ENCODE results near the gene CASKIN1. TPM values are rescaled to one million over a fixed set of nuclear protein-coding genes. Genes with fewer than 3 reads are reported as not detected.
"Not testable (repeated sequence)": the region's sequence is repeated elsewhere in the genome, so short reads cannot be mapped to it uniquely, and the experiment has no call there.

CASKIN1 gene
- total RNA-seq, 2 donors from 2014 or later = 0.11 to 0.15 TPM

DNA sequence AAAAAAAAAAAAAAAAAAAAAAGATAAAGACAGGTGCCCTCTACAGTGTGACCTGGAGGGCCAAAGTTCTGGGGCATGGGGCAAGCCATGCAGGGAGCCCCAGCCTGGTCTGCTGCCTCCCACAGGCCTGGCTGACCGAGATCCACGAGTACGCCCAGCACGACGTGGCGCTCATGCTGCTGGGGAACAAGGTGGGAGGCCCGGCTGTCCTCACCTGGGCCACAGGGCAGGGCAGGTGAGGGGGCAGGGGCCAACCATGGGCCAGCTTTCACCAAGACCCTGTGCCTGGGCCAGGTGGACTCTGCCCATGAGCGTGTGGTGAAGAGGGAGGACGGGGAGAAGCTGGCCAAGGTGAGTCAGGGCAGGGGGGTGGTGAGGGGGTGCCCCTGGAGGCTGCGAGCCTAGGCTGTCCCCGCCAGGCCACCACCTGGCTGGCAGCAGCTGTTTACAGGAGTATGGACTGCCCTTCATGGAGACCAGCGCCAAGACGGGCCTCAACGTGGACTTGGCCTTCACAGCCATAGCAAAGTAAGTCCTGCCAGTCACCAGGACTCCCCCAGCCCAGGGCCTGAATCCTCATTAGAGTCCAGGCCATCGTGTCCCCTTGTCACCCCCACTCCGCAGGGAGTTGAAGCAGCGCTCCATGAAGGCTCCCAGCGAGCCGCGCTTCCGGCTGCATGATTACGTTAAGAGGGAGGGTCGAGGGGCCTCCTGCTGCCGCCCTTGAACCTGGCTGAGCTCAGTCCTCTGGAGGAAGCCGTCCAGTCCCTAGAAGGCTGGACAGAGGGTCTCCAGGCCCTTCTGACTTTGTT, 43.5 kb downstream of the CASKIN1 start:
- ATAC-seq (peak; percentile 18), DNase-seq (peak in 1 of 2 donors; percentile 53)
- intact Hi-C loops (cut with DNase I, micrococcal nuclease) = no loop called here

DNA sequence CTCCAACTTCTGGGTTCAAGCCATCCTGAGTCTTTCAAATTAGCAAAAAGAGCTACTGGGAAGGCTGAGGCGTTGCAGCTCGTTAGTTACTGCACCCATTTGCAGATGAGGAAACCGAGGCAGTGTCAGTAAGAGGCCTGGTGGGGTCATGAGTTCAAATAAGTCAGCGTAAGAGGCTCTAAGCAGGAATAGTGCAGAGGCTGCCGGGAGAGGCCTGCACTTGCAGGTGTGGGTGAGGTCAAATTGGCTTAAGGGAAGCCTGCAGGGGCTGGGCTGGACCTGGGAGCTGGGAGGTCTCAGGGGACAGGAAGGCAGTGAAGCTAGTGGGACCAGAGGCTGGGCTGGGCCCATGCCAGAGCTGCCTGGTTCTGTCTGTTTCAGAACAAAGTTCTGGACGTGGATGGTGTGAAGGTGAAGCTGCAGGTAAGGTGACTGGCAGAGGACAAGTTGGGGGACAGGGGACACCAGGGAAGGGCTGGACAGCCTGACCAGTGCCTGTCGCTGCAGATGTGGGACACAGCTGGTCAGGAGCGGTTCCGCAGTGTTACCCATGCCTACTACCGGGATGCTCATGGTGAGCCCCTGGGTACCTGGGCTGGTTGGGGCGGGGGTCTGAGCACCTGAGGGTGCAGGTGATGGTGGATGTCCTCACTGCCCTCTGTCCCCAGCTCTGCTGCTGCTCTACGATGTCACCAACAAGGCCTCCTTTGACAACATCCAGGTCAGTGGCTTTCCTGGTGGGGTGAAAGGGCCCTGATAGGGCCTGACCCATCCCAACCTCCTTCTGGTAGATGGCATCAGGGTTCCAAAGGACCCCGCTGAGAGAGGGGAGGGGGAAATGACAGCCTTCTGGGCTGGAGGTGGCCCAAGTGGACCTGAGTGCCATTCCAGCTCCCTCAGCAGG, 45.0 kb downstream of the CASKIN1 start:
- intact Hi-C loops (cut with DNase I, micrococcal nuclease) = no loop called here
- DNase-seq (peak in 1 of 2 donors; percentile 29), ATAC-seq (no peak)

DNA sequence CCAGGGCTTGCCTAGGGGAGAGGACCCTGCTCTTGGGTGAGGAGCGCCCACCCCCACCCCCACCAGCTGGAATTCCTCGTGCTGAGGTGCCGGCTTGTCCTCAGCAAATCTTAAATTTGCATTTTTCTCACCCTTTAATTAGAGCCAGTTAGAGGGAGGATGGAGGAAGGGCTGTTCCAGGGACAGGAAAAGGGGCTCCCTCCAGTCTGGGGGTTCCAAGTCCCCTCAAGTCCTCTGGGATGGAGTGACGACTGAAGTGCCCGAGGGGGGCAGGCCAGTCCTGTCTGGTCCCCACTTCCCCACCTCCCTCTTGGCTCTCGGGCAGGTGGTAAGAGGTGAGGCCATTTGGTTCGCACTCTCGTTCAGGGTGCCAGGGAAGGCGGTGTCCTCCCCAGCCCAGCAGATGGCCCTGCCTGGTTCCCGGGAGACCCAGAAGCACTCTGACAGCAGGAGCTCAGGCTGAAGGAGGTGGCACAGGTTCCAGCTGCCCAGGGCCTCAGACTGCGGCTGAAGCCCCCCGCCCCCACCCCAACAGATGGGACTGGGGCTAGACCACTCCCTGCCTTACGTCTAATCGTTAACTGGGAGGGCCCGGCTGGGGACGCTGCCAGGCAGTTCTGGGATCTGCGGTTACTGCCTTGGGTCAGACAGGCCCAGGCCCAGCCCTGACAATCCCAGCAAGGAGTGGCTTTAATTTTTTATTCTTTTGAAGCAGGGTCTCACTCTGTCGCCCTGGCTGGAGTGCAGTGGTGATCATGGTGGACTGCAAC, 45.8 kb downstream of the CASKIN1 start:
- DNase-seq = peak; percentile 60 to 67
- intact Hi-C loops (cut with DNase I, micrococcal nuclease) = no loop called here
- no peak for ATAC-seq

DNA sequence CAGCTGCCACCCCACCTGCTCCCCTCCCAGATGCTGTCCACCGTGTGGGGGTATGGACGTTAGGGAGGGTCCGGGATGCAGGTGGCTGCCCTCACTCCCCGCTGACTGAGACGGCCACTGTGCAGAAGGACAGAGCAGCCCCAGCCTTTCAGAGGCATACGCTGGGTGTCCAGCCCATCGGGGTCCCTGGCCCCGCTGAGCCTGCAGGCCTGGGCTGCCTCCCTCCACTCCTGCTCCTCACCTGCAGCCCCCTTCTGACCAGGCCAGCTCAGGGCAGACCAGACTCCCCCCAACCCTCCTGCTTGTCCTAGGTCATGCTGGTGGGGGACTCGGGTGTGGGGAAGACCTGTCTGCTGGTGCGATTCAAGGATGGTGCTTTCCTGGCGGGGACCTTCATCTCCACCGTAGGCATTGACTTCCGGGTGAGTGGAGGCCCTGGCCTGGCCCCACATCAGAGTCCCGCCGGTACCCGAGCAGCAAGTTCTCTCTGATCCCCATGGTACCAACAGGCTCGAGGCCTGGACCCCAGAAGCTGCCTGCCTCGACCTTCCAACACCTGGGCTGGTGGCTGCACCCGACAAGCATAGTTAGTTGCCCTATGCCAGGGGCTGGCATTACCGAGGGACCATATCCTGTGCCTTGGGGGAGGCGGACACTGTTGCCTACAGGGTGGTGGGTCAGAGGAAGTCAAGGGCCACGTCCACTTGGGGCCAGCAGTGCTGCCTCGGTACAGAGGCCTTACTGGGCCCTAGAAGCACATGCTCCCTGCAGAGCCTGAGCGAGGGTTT, 46.6 kb downstream of the CASKIN1 start:
- DNase-seq (peak in 1 of 2 donors; percentile 24), ATAC-seq (no peak)
- intact Hi-C loops (cut with DNase I, micrococcal nuclease) = loop anchor here in 1 of 2 donors (10.0 kb wide), 1 partner anchor 145 kb away; the partner anchor contains the start of gene ZNF598

DNA sequence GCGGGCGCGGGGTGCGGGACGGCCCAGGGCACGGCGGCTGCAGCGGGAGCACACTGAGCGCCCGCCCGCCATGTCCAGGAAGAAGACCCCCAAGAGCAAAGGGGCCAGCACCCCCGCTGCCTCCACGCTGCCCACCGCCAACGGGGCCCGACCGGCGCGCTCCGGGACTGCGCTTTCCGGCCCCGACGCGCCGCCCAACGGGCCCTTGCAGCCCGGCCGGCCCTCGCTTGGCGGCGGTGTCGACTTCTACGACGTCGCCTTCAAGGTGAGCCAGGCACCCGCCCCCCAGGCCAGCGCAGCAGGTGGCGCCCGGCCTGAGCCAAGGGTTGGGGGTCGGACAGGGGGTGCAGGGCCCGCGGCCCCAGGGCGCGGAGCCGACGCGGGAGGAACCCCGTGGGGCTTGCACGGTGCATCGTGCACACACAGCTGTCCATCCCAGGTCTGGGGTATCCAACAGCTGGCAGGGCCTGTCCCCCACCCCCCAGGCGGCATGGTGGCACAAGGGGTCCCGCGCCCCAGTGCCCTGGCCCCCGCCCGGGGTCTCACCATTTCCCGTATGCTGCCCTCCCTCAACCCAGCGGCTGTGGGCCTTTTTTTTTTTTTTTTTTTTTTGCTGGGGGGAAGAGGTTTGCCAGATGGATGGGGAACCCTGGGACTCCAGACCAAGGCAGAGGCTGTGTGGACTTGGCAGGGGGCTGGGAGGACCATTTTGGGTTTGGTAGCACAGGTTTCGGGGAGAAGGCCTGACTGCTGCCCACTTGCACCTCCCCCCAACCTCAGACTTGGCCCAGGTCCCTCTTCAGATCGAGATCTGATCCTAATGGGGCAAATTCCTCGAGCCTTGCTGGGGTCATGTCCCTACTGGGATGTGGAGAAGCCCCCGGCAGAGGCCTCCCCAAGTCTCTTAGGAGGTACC, 47.4 kb downstream of the CASKIN1 start:
- intact Hi-C loops (cut with DNase I, micrococcal nuclease) = loop anchor here in 1 of 2 donors (10.0 kb wide), 1 partner anchor 144 kb away; the partner anchor contains the start of gene ZNF598
- ATAC-seq (no peak), DNase-seq (peak in 1 of 2 donors; percentile 65)

DNA sequence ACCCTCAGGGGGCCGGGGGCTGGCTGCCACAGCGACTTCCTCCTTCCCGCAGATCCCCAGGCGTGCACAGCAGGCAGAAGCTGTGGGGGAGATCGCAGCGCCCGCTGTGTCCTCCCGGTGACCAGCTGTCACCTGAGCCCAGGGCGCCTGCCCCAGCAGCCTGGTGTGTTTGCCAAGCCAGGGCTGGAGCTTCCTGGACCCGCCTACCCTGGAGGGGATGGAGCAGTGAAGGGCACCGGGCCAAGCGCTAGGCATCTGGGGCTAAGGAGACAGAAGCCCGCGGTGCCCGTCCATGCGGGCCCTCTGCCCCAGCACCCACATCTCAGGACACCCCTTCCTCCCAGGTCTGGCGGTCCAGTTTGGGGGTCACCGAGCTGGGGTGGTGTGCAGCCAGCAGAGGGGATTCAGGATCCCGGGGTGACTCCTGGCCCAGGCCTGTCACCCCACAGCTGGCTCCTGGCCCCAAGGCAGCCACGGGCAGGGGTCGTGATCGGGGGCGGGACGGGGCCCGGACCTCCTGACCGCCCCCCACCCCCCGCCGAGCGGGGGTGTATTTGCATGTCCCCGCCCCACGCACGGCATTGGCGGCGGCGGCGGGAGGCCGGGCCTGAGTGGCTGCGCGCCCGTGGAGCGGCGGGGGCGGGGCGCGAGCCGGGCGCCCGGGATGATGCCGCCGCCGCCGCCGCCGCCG, 48.3 kb downstream of the CASKIN1 start, which contains the start of gene RAB26:
RAB26 (plus strand) TSS at position 645 of the 691 bp plus-strand sequence. CDS start 159 bp downstream, outside the sequence.
- peak; percentile 80 for ATAC-seq
- DNase-seq = peak; percentile 92 to 93
- intact Hi-C loops (cut with DNase I, micrococcal nuclease) = loop anchor here in 1 of 2 donors (10.0 kb wide), 1 partner anchor 143 kb away; the partner anchor contains the start of gene ZNF598

DNA sequence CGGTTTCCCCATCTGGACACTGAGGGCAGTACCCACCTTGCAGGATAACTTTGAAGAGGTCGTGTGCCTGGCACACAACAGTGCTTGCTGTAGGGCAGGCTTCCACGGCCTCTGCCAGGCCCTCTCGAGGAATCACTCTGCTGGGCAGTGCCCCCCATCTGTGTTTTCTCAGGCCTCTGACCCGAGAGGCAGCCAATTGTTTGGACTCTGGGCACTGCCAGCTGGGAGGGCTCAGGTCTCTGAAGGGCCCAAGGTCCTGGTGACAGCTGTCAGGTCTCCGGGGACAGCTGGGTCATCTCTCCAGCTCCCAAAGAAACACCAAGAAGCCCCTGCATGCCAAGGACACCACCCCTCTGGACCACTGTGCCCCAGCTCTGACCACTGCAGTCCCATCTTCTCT, 49.0 kb downstream of the CASKIN1 start:
- DNase-seq = no peak
- no peak for ATAC-seq
- intact Hi-C loops (cut with DNase I, micrococcal nuclease) = loop anchor here in 1 of 2 donors (10.0 kb wide), 1 partner anchor 143 kb away; the partner anchor contains the start of gene ZNF598

DNA sequence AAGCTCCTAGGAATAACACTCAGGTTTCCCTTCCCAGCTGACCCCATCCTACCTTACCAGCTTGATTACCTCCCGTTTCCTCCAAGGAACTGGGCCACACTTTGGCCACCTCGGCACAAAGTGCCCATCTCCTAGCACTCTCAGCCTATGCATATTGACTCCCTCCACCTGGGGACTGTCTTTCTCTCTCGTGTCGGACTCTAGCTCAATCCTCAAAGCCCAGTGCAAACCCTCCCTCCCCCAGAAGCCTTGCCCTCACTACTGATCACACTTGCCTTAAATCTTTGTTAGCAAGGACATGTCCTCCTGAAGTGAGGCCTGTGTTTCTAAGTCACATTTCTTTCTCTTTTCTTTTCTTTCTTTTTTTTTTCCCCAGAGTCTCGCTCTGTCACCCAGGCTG, 50.6 kb downstream of the CASKIN1 start:
- DNase-seq (no peak), ATAC-seq (no peak)
- intact Hi-C loops (cut with DNase I, micrococcal nuclease) = loop anchor here in 1 of 2 donors (10.0 kb wide), 1 partner anchor 141 kb away; the partner anchor contains the start of gene ZNF598

DNA sequence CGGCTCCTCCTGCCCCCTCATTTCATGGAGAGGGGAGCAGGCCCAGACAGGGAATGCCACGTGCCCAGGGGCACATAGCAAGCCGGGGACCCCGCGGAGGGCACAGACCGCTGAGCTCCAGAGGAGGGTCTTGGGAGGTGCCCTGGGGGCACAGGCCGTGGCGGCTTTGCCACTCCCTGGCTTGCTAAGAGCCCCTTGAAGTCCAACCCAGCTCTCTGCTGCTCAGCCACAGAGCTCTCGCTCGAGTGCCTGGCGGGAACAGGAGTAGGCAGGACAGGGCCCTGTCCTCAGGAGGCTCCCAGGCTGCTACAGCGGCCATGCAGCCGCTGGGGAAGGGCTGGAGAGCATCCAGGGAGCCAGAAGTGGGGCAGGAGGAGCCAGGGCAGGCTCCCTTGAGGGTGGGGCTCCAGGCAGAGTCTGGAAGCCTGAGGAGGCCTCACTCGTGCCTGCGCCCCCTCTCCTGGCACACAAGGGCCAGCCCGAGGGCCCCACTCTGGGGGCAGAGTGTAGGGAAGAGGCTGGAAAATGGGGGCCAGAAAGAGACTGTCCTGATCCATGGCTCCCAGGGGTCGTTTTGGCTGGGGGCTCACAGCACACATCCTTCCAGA, 52.4 kb downstream of the CASKIN1 start:
- intact Hi-C loops (cut with DNase I, micrococcal nuclease) = loop anchor here (5.0 to 10.0 kb wide), 2 partner anchors 117 to 139 kb away; partner anchors contain the start of genes NHERF2 (in 1 of the 2) and ZNF598 (in 1 of the 2)
- no peak for DNase-seq
- ATAC-seq = no peak

DNA sequence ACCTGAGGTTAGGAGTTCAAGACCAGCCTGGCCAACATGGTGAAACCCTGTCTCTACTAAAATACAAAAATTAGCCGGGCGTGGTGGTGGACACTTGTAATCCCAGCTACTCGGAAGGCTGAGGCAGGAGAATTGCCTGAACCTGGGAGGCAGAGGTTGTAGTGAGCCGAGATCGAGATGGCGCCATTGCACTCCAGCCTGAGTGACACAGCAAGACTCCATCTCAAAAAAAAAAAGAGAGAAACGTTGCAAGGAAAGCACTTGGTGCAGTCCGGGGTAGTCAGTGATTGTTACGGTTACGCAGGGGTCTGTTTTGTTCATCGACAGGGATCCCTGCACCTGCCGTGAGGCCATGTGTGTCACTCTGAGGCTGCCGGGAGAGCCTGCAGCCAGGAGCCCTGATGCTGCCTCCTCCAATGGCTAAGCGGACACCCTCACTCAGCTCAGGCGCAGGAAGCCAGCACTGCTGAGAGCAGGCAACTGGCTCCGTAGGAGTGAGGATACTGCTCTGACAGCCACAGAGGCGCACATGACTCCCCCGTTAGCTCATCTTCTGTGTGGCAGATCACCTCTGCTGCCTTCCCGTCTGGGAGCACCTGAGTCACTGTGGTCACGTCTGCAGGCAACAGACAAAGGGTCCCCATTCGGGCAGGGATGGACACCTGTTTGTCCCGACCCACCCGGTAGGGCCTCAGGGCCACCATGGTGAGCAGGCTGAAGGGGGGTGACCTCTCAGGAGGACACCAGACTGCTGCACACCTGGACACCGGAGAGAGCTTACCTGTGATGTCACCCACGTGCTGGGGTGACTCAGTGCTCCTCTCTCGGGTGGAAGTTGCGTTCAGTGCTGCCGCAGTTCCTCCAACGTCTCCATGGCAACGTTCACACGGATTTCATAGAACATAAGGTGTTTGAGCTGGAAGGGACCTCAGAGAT, 53.2 kb downstream of the CASKIN1 start:
- ATAC-seq = no peak
- DNase-seq = no peak
- intact Hi-C loops (cut with DNase I, micrococcal nuclease) = loop anchor here (5.0 to 10.0 kb wide), 2 partner anchors 116 to 138 kb away; partner anchors contain the start of genes NHERF2 (in 1 of the 2) and ZNF598 (in 1 of the 2)

DNA sequence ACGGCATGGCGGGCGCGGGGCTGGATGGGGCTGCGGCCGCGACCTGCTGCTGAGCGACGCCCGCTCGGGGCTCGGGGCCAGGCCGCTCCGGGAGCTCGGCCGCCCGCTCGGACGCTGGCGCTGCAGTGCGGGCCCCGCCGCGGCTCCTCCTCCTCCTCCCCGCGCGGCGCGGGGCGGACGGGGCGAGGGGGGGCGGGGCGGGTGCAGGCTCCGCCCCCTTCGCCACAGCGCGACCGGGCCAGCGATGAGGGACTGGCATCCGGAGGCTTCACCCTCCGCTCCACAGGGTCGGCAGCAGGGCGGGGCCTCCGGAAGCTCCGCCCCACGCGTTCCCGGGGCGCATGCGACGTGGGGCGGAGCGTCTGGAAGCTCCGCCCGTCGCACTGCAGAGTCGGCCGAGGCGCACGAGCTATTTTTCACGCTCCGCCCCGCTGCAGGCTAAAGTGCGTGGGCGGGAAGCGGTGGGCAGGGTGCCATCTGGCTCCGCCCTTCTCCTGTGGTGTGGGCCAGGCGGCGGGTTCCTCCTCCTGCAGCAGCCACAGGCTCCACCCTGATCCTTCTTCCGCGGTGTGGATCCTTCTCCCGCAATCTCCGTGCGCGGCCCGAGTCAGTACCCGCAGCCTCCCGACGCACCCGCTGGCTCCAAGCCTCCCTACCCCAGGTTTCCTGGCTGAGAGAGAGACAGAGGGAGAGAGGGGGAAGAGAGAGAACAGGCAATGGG, 60.5 kb downstream of the CASKIN1 start, which contains the start of gene PKD1:
PKD1 (minus strand) TSS at position 129 of the 721 bp plus-strand sequence. CDS start 209 bp downstream, outside the sequence.
- DNase-seq (peak; percentile 96 to 99), ATAC-seq (peak; percentile 68)
- intact Hi-C loops (cut with DNase I, micrococcal nuclease) = not testable (repeated sequence)

DNA sequence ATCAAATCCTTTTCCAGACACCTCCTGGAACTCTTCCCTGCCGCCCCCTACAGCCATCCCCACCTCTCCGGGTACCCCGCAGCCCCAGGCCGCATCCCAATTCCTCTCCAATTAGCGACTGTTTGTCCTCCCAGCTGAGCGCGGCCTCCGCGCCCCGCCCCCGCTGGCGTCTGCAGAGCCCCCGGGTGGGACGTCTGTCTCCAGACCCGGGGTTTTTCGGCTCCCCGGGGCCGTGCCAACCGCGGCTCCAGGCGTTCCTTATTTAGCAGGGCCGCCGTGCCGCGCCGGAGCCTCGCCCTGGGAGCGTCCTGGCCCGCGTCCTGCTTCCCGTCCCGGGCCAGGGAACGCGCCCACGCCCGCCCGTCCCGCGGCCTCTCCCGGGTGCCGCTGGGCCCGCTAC, 61.3 kb downstream of the CASKIN1 start:
- intact Hi-C loops (cut with DNase I, micrococcal nuclease); ATAC-seq: not testable (repeated sequence)
- peak in 1 of 2 donors; percentile 46 for DNase-seq

DNA sequence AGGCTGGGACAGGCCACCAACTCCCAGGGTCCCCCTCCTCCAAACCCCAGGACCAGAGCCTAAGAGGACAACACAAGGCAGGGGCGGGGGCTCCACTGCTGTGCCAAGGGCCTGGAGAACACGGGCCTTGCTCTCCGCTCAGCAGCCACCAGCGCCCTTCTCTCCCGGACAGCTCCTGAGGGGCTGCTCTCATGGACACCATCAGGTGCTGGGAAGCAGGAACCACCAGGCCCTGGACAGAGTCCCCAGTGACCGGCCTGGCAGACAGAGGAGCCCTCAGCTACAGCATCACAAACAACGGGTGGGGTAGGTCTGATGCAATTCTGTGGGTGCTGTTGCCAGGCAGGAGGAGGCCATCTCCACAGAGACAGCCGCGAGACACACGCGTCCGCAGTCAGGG, 62.6 kb downstream of the CASKIN1 start:
- ATAC-seq; DNase-seq; intact Hi-C loops (cut with DNase I, micrococcal nuclease): not testable (repeated sequence)

All from left colon (tissue), 2 donors.